Body of pancreas (tissue), 4 donors: Measurements from ENCODE around the gene FCHSD2.

Experiments used
- POLR2A ChIP-seq, 3 donors: fragments of 450-650 bp; IDR thresholded peaks; one replicate each; pipeline ENCODE4 v1.6.1; 2016; ENCODE audit warnings: antibody characterized with exemption in 3 of 3, mild to moderate bottlenecking in 2 of 3
- TF ChIP-seq, protein P1 (sequence below), 7 experiments: fragments of 450-650 bp in 4 of 7; fragments of 200-600 bp in 3 of 7; sonication (generic) in 3 of 7; IDR thresholded peaks; one replicate each; pipeline ENCODE4 v1.5.1; 2016 to 2019; ENCODE audit warnings: antibody characterized with exemption in 7 of 7

DNA sequence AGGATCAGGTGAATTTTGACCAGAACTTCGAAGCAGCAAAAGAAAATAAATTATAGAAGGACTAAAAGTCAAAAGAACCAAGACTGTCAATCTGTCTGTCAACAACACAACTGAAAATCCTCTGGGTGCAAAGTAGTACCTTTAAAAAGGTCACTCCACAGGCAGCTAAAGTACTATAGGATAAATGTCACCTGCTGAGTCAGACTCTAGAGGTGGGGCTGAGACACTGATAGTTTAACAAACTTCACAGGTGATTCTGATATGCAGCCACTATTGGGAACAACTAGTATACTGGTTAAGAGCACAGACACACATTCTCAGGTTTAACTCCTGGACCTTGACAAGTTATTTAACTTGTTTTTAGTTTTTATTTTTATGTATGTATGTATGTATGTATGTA is 107.3 kb downstream of the FCHSD2 start:
- TF ChIP-seq, protein P1, sequence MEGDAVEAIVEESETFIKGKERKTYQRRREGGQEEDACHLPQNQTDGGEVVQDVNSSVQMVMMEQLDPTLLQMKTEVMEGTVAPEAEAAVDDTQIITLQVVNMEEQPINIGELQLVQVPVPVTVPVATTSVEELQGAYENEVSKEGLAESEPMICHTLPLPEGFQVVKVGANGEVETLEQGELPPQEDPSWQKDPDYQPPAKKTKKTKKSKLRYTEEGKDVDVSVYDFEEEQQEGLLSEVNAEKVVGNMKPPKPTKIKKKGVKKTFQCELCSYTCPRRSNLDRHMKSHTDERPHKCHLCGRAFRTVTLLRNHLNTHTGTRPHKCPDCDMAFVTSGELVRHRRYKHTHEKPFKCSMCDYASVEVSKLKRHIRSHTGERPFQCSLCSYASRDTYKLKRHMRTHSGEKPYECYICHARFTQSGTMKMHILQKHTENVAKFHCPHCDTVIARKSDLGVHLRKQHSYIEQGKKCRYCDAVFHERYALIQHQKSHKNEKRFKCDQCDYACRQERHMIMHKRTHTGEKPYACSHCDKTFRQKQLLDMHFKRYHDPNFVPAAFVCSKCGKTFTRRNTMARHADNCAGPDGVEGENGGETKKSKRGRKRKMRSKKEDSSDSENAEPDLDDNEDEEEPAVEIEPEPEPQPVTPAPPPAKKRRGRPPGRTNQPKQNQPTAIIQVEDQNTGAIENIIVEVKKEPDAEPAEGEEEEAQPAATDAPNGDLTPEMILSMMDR (IDR thresholded peaks at IDR 0.05): no peak
- TF ChIP-seq POLR2A (IDR thresholded peaks at IDR 0.05): no peak
